K562 (cell line): ENCODE measurements around the gene ANXA1. TPM values are rescaled to one million over a fixed set of nuclear protein-coding genes. Genes with fewer than 3 reads are reported as not detected.

Experiments used
- ARID3B ChIP-seq: fragments of 250-450 bp; sonication (Bioruptor Pico); IDR thresholded peaks from 2 replicates; pipeline ENCODE4 v1.4.0; 2020; ENCODE audit warnings: borderline replicate concordance
- BRF1 ChIP-seq: IDR thresholded peaks from 3 replicates; pipeline ENCODE4 v1.6.1; 2011; ENCODE audit warnings: borderline replicate concordance, mild to moderate bottlenecking; ENCODE audit not compliant: insufficient read length; ENCODE audit errors: extremely low read depth
- FOXA1 ChIP-seq: fragments of 450-650 bp; IDR thresholded peaks from 2 replicates; pipeline ENCODE4 v1.6.1; 2016; ENCODE audit warnings: mild to moderate bottlenecking, borderline replicate concordance
- IRF2 ChIP-seq: sonication (generic); formaldehyde crosslinking; IDR thresholded peaks from 2 replicates; pipeline ENCODE4 v1.8.1; 2022; ENCODE audit warnings: mild to moderate bottlenecking, missing genetic modification reagents
- KDM5B ChIP-seq: fragments of 200-600 bp; sonication (generic); IDR thresholded peaks from 2 replicates; pipeline ENCODE4 v1.6.1; 2012; ENCODE audit warnings: low read depth, mild to moderate bottlenecking, moderate library complexity, low read length, control low read depth, inconsistent platforms; ENCODE audit not compliant: insufficient replicate concordance
- KLF1 ChIP-seq: fragments of 450-650 bp; IDR thresholded peaks from 2 replicates; pipeline ENCODE4 v1.6.1; 2016; ENCODE audit warnings: missing genetic modification characterization, missing compliant biosample characterization
- KLF16 ChIP-seq: IDR thresholded peaks from 2 replicates; pipeline ENCODE4 v1.6.1; 2016; ENCODE audit warnings: antibody characterized with exemption
- MCM5 ChIP-seq: fragments of 450-650 bp; IDR thresholded peaks from 2 replicates; pipeline ENCODE4 v1.6.1; 2016; ENCODE audit warnings: low read depth
- MEIS2 ChIP-seq: fragments of 450-650 bp; IDR thresholded peaks from 2 replicates; pipeline ENCODE4 v1.6.1; 2014; ENCODE audit warnings: mild to moderate bottlenecking; ENCODE audit not compliant: partially characterized antibody
- MTA3 ChIP-seq: fragments of 450-650 bp; formaldehyde crosslinking; IDR thresholded peaks from 2 replicates; pipeline ENCODE4 v1.6.1; 2017; ENCODE audit warnings: mild to moderate bottlenecking, borderline replicate concordance
- NR4A1 ChIP-seq, 2 experiments: fragments of 250-450 bp in 1 of 2; fragments of 450-650 bp in 1 of 2; sonication (Bioruptor Pico) in 1 of 2; IDR thresholded peaks; 2 replicates each; pipeline versions ENCODE4 v1.4.0 to v1.6.1; 2016 to 2020; ENCODE audit warnings: mild to moderate bottlenecking in 2 of 2, missing compliant biosample characterization in 1 of 2, missing genetic modification characterization in 1 of 2, moderate library complexity in 1 of 2
- POLR2G ChIP-seq: fragments of 200-400 bp; formaldehyde crosslinking; IDR thresholded peaks from 2 replicates; pipeline ENCODE4 v1.6.1; 2017; ENCODE audit warnings: low read depth, mild to moderate bottlenecking, antibody characterized with exemption, low read length, moderate library complexity
- SIN3B ChIP-seq: fragments of 450-650 bp; IDR thresholded peaks from 2 replicates; pipeline ENCODE4 v1.6.1; 2017; ENCODE audit warnings: low read depth, mild to moderate bottlenecking, moderate library complexity
- SMAD3 ChIP-seq: fragments of 450-650 bp; formaldehyde crosslinking; conservative IDR thresholded peaks from 2 replicates; pipeline ENCODE4 v1.4.0; 2020; ENCODE audit warnings: mild to moderate bottlenecking
- SMARCA4 ChIP-seq: fragments of 450-650 bp; IDR thresholded peaks from 2 replicates; pipeline ENCODE4 v1.6.1; 2016
- SP1 ChIP-seq: sonication (generic); formaldehyde crosslinking; IDR thresholded peaks from 2 replicates; pipeline ENCODE4 v1.8.1; 2022; ENCODE audit warnings: mild to moderate bottlenecking, missing genetic modification reagents
- TCF7L2 ChIP-seq: fragments of 150-350 bp; IDR thresholded peaks from 2 replicates; pipeline ENCODE4 v1.6.1; 2016; ENCODE audit warnings: low read depth, mild to moderate bottlenecking, low read length, moderate library complexity
- ZBTB17 ChIP-seq: fragments of 450-650 bp; formaldehyde crosslinking; IDR thresholded peaks from 2 replicates; pipeline ENCODE4 v1.4.0; 2020; ENCODE audit warnings: mild to moderate bottlenecking
- ZFP30 ChIP-seq: fragments of 250-450 bp; sonication (Bioruptor Pico); IDR thresholded peaks from 2 replicates; pipeline ENCODE4 v1.8.0; 2022; ENCODE audit warnings: moderate library complexity, mild to moderate bottlenecking, inconsistent platforms, borderline replicate concordance
- ZFPM2 ChIP-seq: fragments of 250-450 bp; sonication (Bioruptor Pico); IDR thresholded peaks from 2 replicates; pipeline ENCODE4 v1.5.1; 2022; ENCODE audit warnings: mild to moderate bottlenecking
- ZNF165 ChIP-seq: fragments of 250-450 bp; sonication (Bioruptor Pico); IDR thresholded peaks from 2 replicates; pipeline ENCODE4 v1.4.0; 2020; ENCODE audit warnings: borderline replicate concordance
- ZNF24 ChIP-seq: fragments of 450-650 bp; IDR thresholded peaks from 2 replicates; pipeline ENCODE4 v1.6.1; 2016
- ZNF347 ChIP-seq: fragments of 450-650 bp; formaldehyde crosslinking; IDR thresholded peaks from 2 replicates; pipeline ENCODE4 v1.4.0; 2020; ENCODE audit warnings: low read depth, mild to moderate bottlenecking, moderate library complexity
- ZNF586 ChIP-seq: fragments of 450-650 bp; formaldehyde crosslinking; conservative IDR thresholded peaks from 2 replicates; pipeline ENCODE4 v1.4.0; 2020; ENCODE audit warnings: mild to moderate bottlenecking, moderate library complexity
- ZNF717 ChIP-seq: fragments of 250-450 bp; sonication (Bioruptor Pico); IDR thresholded peaks from 2 replicates; pipeline ENCODE4 v1.5.0; 2021
- ZNF76 ChIP-seq: fragments of 250-450 bp; sonication (Bioruptor Pico); IDR thresholded peaks from 2 replicates; pipeline ENCODE4 v1.4.0; 2020; ENCODE audit warnings: mild to moderate bottlenecking, moderate library complexity, borderline replicate concordance
- polyA plus RNA-seq, 8 experiments: library from polyadenylated mRNA; depleted of rRNA in 4 of 8; stranded (reverse) in 5 of 8; unstranded in 3 of 8; fragments of >200 nt; fragmentation: Nextera tagmentation in 2 of 8; fragmentation: Illumina TruSeq in 1 of 8; extraction: Ambion mirVana in 2 of 8; extraction: Trizol in 1 of 8; gene quantifications; 2 replicates each; pipeline versions ENCODE4 v1.2.1 to v1.2.3, GENCODE V29; 2011 to 2014; ENCODE audit warnings: inconsistent platforms in 1 of 8, missing spikeins in 1 of 8
- total RNA-seq, 7 experiments: library from RNA; depleted of rRNA in 6 of 7; stranded (reverse); fragments of >200 nt in 6 of 7; fragmentation: Illumina TruSeq in 2 of 7; extraction: Trizol in 2 of 7; gene quantifications; 2 replicates each; pipeline versions ENCODE4 v1.2.1 to v1.2.3, GENCODE V29; 2011 to 2021; ENCODE audit warnings: low replicate concordance in 1 of 7
- TF ChIP-seq, protein P1 (sequence below): fragments of 450-650 bp; formaldehyde crosslinking; IDR thresholded peaks from 2 replicates; pipeline ENCODE4 v1.4.0; 2020; ENCODE audit warnings: mild to moderate bottlenecking, moderate library complexity

ANXA1 gene
- total and polyA plus RNA-seq, 9 of the 15 experiments (the other 6 are each of a cell fraction or from before 2014, with no cell fraction given) = 406 to 1,298 (median 620) TPM

DNA sequence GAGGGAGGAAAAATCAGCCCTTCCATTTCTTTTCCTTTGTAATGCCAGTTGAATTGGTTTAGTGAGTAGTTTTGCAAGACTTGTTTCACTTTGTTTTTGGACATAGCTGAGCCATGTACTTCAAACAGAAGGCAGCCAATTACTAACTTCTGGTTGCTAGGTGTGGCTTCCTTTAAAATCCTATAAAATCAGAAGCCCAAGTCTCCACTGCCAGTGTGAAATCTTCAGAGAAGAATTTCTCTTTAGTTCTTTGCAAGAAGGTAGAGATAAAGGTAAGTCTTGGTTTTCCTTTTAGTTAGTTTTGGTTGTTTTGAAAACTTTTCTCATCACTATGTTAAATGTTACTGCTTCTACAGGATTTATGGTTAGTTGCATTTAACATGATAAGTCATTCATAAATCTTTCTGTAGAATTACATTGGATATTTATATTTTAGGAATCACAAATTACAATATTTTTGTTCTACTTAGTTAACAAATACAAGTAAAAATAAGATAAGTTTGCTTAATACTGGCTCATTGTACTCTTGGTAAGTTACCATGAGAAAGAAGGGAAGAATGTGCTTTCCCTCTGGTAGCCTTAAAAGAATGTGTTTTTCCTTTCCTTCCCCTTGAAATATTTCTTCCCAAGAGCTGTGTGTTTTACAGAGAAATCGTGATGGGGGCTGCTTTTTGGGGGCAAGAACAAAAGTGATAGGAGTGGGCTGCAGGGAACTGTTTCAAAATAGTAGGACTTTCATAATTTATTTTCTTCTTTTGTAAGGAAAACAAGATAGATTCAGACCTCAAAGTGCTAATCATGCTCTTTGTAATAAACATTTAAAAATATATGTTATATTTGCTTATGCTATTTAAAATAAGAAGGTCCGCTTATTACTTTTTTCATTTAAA is at the start of gene ANXA1 (continued):
- TF ChIP-seq ZNF165 (no peak), MCM5 (no peak), IRF2 (CRISPR knock-in tag) (no peak), SMAD3 (CRISPR knock-in tag) (no peak), KDM5B (peak; percentile 73), ZNF24 (no peak), SMARCA4 (no peak), TCF7L2 (no peak), SIN3B (no peak), NR4A1 (CRISPR knock-in tag; IDR thresholded peaks at IDR 0.05) (no peak), NR4A1 (tag; IDR thresholded peaks at IDR 0.05) (no peak), MEIS2 (peak; percentile 34), ZFP30 (CRISPR knock-in tag) (no peak), ARID3B (CRISPR knock-in tag) (no peak), ZNF76 (CRISPR knock-in tag) (no peak), FOXA1 (no peak), KLF1 (tag) (peak; percentile 75), POLR2G (peak; percentile 60), ZFPM2 (CRISPR knock-in tag) (no peak), MTA3 (0 out of 2 replicates have a peak, but pooled peaks have one; percentile 37), KLF16 (no peak), ZNF347 (CRISPR knock-in tag) (no peak), ZNF717 (CRISPR knock-in tag) (0 out of 2 replicates have a peak, but pooled peaks have one; percentile 39), ZBTB17 (CRISPR knock-in tag) (no peak), SP1 (CRISPR knock-in tag) (no peak), BRF1 (no peak), ZNF586 (no peak)
- TF ChIP-seq, protein P1, sequence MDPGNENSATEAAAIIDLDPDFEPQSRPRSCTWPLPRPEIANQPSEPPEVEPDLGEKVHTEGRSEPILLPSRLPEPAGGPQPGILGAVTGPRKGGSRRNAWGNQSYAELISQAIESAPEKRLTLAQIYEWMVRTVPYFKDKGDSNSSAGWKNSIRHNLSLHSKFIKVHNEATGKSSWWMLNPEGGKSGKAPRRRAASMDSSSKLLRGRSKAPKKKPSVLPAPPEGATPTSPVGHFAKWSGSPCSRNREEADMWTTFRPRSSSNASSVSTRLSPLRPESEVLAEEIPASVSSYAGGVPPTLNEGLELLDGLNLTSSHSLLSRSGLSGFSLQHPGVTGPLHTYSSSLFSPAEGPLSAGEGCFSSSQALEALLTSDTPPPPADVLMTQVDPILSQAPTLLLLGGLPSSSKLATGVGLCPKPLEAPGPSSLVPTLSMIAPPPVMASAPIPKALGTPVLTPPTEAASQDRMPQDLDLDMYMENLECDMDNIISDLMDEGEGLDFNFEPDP (CRISPR knock-in tag) = no peak
